Trophoblast cell (in vitro differentiated cells and primary cell): ENCODE data around the gene BDH1.

Source experiments
- DNase-seq, 2 donors: peaks; one replicate each; pipeline ENCODE4 v3.0.0-alpha.2; 2016
- H2AFZ ChIP-seq: 2 replicates; pipeline ENCODE4 v1.6.1; 2013; ENCODE audit warnings: low read length, moderate library complexity, mild to moderate bottlenecking; ENCODE audit not compliant: insufficient read depth, poor library complexity
- H2AK5ac ChIP-seq: 2 replicates; pipeline ENCODE4 v1.6.1; 2013; ENCODE audit warnings: mild to moderate bottlenecking, low read length
- H2BK120ac ChIP-seq: 2 replicates; pipeline ENCODE4 v1.6.1; 2013; ENCODE audit warnings: low read length, mild to moderate bottlenecking, moderate library complexity; ENCODE audit not compliant: insufficient read depth, poor library complexity
- H2BK12ac ChIP-seq: 2 replicates; pipeline ENCODE4 v1.6.1; 2013; ENCODE audit warnings: mild to moderate bottlenecking, low read length, moderate library complexity
- H2BK5ac ChIP-seq: 2 replicates; pipeline ENCODE4 v1.6.1; 2013; ENCODE audit warnings: low read length, low read depth, moderate library complexity, mild to moderate bottlenecking; ENCODE audit not compliant: poor library complexity
- H3K14ac ChIP-seq: 2 replicates; pipeline ENCODE4 v1.6.1; 2013; ENCODE audit warnings: mild to moderate bottlenecking, low read length
- H3K18ac ChIP-seq: 2 replicates; pipeline ENCODE4 v1.6.1; 2013; ENCODE audit warnings: mild to moderate bottlenecking, low read length
- H3K23ac ChIP-seq: 2 replicates; pipeline ENCODE4 v1.6.1; 2013; ENCODE audit warnings: low read length
- H3K27ac ChIP-seq: 2 replicates; pipeline ENCODE4 v1.5.1; 2013; ENCODE audit warnings: low read depth, mild to moderate bottlenecking, inconsistent platforms, low read length, moderate library complexity
- H3K27me3 ChIP-seq: 2 replicates; pipeline ENCODE4 v1.6.1; 2013; ENCODE audit warnings: inconsistent platforms, mild to moderate bottlenecking, low read length, moderate library complexity; ENCODE audit not compliant: insufficient read depth
- H3K36me3 ChIP-seq, 2 experiments: 1 replicate in 1 of 2; 2 replicates in 1 of 2; pipeline ENCODE4 v1.6.1; 2013; ENCODE audit warnings: low read length in 2 of 2, mild to moderate bottlenecking in 2 of 2, moderate library complexity in 1 of 2; ENCODE audit not compliant: insufficient read depth in 2 of 2, control insufficient read depth in 1 of 2
- H3K4ac ChIP-seq: 2 replicates; pipeline ENCODE4 v1.6.1; 2013; ENCODE audit warnings: low read depth, mild to moderate bottlenecking, low read length, moderate library complexity
- H3K4me1 ChIP-seq, 2 experiments: 1 replicate in 1 of 2; 2 replicates in 1 of 2; pipeline ENCODE4 v1.6.1; 2013; ENCODE audit warnings: low read length in 2 of 2, mild to moderate bottlenecking in 2 of 2, moderate library complexity in 1 of 2; ENCODE audit not compliant: insufficient read depth in 2 of 2, control insufficient read depth in 1 of 2
- H3K4me2 ChIP-seq: 2 replicates; pipeline ENCODE4 v1.6.1; 2013; ENCODE audit warnings: inconsistent platforms, mild to moderate bottlenecking, low read length, moderate library complexity
- H3K4me3 ChIP-seq: 2 replicates; pipeline ENCODE4 v1.5.1; 2013; ENCODE audit warnings: mild to moderate bottlenecking, low read depth, low read length, inconsistent platforms
- H3K79me1 ChIP-seq: one replicate; pipeline ENCODE4 v1.6.1; 2013; ENCODE audit warnings: low read length
- H3K79me2 ChIP-seq: 2 replicates; pipeline ENCODE4 v1.6.1; 2013; ENCODE audit warnings: low read length, mild to moderate bottlenecking; ENCODE audit not compliant: control insufficient read depth, insufficient read depth, poor library complexity
- H3K9ac ChIP-seq: 2 replicates; pipeline ENCODE4 v1.6.1; 2013; ENCODE audit warnings: mild to moderate bottlenecking, low read length
- H3K9me3 ChIP-seq: 2 replicates; pipeline ENCODE4 v1.6.1; 2013; ENCODE audit warnings: low read depth, mild to moderate bottlenecking, control low read depth, inconsistent platforms, low read length; ENCODE audit not compliant: insufficient read depth
- H4K12ac ChIP-seq: 2 replicates; pipeline ENCODE4 v1.6.1; 2013; ENCODE audit warnings: low read depth, mild to moderate bottlenecking, low read length, moderate library complexity
- H4K8ac ChIP-seq: 2 replicates; pipeline ENCODE4 v1.6.1; 2013; ENCODE audit warnings: low read depth, mild to moderate bottlenecking, low read length, moderate library complexity
- H4K91ac ChIP-seq: one replicate; pipeline ENCODE4 v1.6.1; 2013; ENCODE audit warnings: low read depth, mild to moderate bottlenecking, low read length, moderate library complexity
- WGBS: extraction: QIAGEN DNeasy Blood & Tissue Kit; methylation state at CpG from one replicate; pipeline ENCODE4 v1.1.7; 2013; ENCODE audit warnings: missing lambda C conversion rate; ENCODE audit not compliant: insufficient read length, insufficient coverage; ENCODE audit errors: extremely low coverage; 5-methylcytosine and 5-hydroxymethylcytosine counted together

Gene BDH1

GRCh38 chr3:197504641-197505121, 51.1 kb downstream of the BDH1 start:
- Histone ChIP-seq H4K91ac (no peak overlapping the region), H3K18ac (no peak overlapping the region), H3K9ac (peak overlapping the region; percentile 39), H2AFZ (no peak overlapping the region), H3K9me3 (no peaks in the 10 kb centered on the region), H3K79me1 (no peaks in the 10 kb centered on the region), H4K12ac (no peak overlapping the region), H3K27ac (no peak overlapping the region), H3K23ac (no peak overlapping the region), H3K79me2 (no peaks in the 10 kb centered on the region), H3K4me2 (no peak overlapping the region), H3K4ac (no peak overlapping the region), H3K4me3 (no peak overlapping the region), H2BK12ac (no peak overlapping the region), H3K36me3 (no peaks in the 10 kb centered on the region), H3K14ac (no peak overlapping the region), H2BK120ac (no peak overlapping the region), H4K8ac (no peak overlapping the region), H2AK5ac (no peak overlapping the region), H3K4me1 (peaks cover 3 to 8% of the 10 kb centered on the region in 2 experiments), H2BK5ac (no peak overlapping the region), H3K27me3 (no peaks in the 10 kb centered on the region)
- WGBS = no CpG with 5 or more reads among the region's 15 CpGs
- no peak for DNase-seq

GRCh38 chr3:197504229-197504628, 51.5 kb downstream of the BDH1 start:
- no CpG with 5 or more reads among the region's 7 CpGs for WGBS
- H3K27ac ChIP-seq = no peak overlapping the region

GRCh38 chr3:197503652-197504051, 52.1 kb downstream of the BDH1 start:
- no peaks in the 10 kb centered on the region for H3K36me3 ChIP-seq
- no peak overlapping the region for H3K4me3 ChIP-seq
- H2BK120ac ChIP-seq = no peak overlapping the region
- H3K14ac ChIP-seq = no peak overlapping the region
- no peak overlapping the region for H4K8ac ChIP-seq
- no peak overlapping the region for H4K91ac ChIP-seq
- no peaks in the 10 kb centered on the region for H3K79me1 ChIP-seq
- no peaks in the 10 kb centered on the region for H3K27me3 ChIP-seq
- no peak overlapping the region for H2AFZ ChIP-seq
- H3K27ac ChIP-seq = no peak overlapping the region
- peaks cover 2% of the 10 kb centered on the region for H3K9me3 ChIP-seq
- no CpG with 5 or more reads among the region's 1 CpG for WGBS
- no peak overlapping the region for H2AK5ac ChIP-seq
- H3K18ac ChIP-seq = no peak overlapping the region
- no peak overlapping the region for H3K4me2 ChIP-seq
- H3K23ac ChIP-seq = no peak overlapping the region
- DNase-seq = no peak
- H2BK5ac ChIP-seq = no peak overlapping the region
- no peak overlapping the region for H3K4ac ChIP-seq
- H2BK12ac ChIP-seq = no peak overlapping the region
- H3K79me2 ChIP-seq = no peaks in the 10 kb centered on the region
- peaks cover 2 to 8% of the 10 kb centered on the region in 2 experiments for H3K4me1 ChIP-seq
- no peak overlapping the region for H4K12ac ChIP-seq
- H3K9ac ChIP-seq = no peak overlapping the region

More at GRCh38 chr3:197504229-197504628, 51.5 kb downstream of the BDH1 start:
- Histone ChIP-seq H3K9me3 (peaks cover 1% of the 10 kb centered on the region), H3K14ac (no peak overlapping the region), H2BK5ac (no peak overlapping the region), H3K79me1 (no peaks in the 10 kb centered on the region), H3K23ac (no peak overlapping the region), H3K4me3 (no peak overlapping the region), H3K36me3 (no peaks in the 10 kb centered on the region), H3K4me2 (no peak overlapping the region), H2AK5ac (no peak overlapping the region), H4K8ac (no peak overlapping the region), H2BK12ac (no peak overlapping the region), H2BK120ac (no peak overlapping the region), H3K27me3 (no peaks in the 10 kb centered on the region), H2AFZ (no peak overlapping the region), H3K4ac (no peak overlapping the region), H3K18ac (no peak overlapping the region), H3K9ac (no peak overlapping the region), H3K79me2 (no peaks in the 10 kb centered on the region), H4K91ac (no peak overlapping the region), H4K12ac (no peak overlapping the region), H3K4me1 (peaks cover 2 to 8% of the 10 kb centered on the region in 2 experiments)
- no peak for DNase-seq

GRCh38 chr3:197501879-197502620, 53.7 kb downstream of the BDH1 start:
- Histone ChIP-seq H3K27me3 (no peaks in the 10 kb centered on the region), H3K18ac (no peak overlapping the region), H2AK5ac (no peak overlapping the region), H4K12ac (no peak overlapping the region), H2AFZ (no peak overlapping the region), H3K4me1 (peaks cover 2 to 8% of the 10 kb centered on the region in 2 experiments), H3K4ac (no peak overlapping the region), H4K91ac (no peak overlapping the region), H3K36me3 (no peaks in the 10 kb centered on the region), H3K4me3 (no peak overlapping the region), H2BK12ac (no peak overlapping the region), H3K79me1 (no peaks in the 10 kb centered on the region), H3K27ac (no peak overlapping the region), H3K79me2 (no peaks in the 10 kb centered on the region), H3K9me3 (peaks cover 4% of the 10 kb centered on the region), H3K14ac (no peak overlapping the region), H3K23ac (no peak overlapping the region), H2BK5ac (no peak overlapping the region), H3K4me2 (no peak overlapping the region), H3K9ac (no peak overlapping the region), H2BK120ac (no peak overlapping the region), H4K8ac (no peak overlapping the region)
- DNase-seq = peak; percentile 33 to 71
- WGBS = no CpG with 5 or more reads among the region's 12 CpGs
